ENCODE results near the gene MKNK1. TPM values are rescaled to one million over a fixed set of nuclear protein-coding genes. Genes with fewer than 3 reads are reported as not detected.

Gene MKNK1
- total and polyA plus RNA-seq, 4 donors: 29.4 to 83.5 (median 62.8) TPM

DNA sequence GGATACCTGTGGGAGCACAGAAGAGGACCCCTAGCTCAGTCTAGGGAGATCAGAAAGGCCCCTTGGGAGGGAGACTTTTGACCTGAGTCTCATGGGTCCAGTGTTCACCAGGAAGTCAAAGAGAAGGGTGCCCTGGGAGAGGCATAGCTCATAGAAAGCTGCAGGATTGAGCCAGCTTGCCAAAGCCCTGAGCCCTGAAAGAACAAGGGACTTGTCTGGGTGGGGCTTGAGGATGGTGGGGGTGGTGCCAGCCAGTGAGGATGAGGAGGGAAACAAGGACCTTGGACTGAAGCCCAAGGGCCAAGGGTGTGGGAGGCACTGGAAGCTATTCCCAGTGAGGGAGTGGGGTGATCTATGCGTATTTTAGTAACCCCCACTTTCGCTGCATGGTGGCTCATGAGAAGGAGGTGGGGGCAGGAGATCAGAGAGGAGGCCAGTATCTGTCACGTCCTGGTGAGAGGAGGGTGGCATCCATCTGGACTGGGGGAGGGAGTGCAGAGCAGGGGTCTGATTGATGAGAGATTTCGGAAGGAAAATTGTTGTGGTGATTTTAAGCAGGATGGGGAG, 86.1 kb downstream of the MKNK1 start:
- H3K36me3 ChIP-seq (ENCODE audit: control insufficient read depth in 4 of 4, insufficient read depth in 4 of 4, low read length in 4 of 4): no peaks in the 10 kb centered on the region
- no peak for DNase-seq
- 58 to 63% methylated on average over 4 of the region's 4 CpGs for WGBS, 2 donors

DNA sequence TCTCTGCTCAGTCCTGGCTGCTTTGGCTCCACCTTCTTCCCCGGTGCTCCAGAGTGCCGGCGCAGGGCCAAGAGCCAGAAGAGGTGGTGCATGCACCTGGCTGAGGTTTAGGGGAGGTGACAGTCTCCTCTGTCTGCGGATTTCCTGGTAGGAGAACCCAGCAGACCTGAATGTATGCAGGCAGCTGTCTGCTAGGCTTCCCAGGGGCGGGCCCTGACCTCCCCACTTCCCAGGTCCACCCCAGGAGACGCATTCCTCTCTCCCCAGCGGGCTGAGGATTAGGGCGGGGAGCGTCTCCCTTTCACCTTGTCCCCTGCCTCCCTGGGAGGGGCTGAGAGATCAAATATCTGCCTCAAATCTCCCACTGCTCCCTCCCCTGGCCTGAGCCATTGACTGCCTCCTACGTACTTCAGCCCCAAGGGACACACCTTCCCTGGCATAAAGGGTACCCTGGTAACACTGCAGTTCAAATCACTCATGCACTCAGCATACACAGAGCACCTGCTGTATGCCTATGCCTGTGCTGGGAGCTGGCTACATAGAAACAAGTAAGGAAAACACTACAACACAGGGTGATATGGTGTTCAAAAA, 87.0 kb downstream of the MKNK1 start:
- ATAC-seq (ENCODE audit: insufficient read depth, low FRiP score) (peak; percentile 71), DNase-seq (peak; percentile 39 to 78 (median 66))
- H3K27ac ChIP-seq (ENCODE audit: low read depth in 1 of 2, low read length in 1 of 2): peak overlapping the region in 1 of 2 donors; percentile 15
- H3K27me3 ChIP-seq (ENCODE audit: control insufficient read depth in 3 of 3, insufficient read depth in 3 of 3, low read length in 2 of 3): peaks cover 0 to 6% (median 3%) of the 10 kb centered on the region in 3 donors
- no peaks in the 10 kb centered on the region for H3K36me3 ChIP-seq (ENCODE audit: control insufficient read depth in 4 of 4, insufficient read depth in 4 of 4, low read length in 4 of 4)
- H3K9me3 ChIP-seq (ENCODE audit: control insufficient read depth in 4 of 4, insufficient read depth in 3 of 4, low read length in 3 of 4): no peaks in the 10 kb centered on the region
- H3K9ac ChIP-seq (ENCODE audit: insufficient read depth in 1 of 2, low read length in 2 of 2): no peak overlapping the region
- WGBS, 2 donors: 14 to 18% methylated on average over 10 of the region's 10 CpGs
- H3K4me3 ChIP-seq: no peak overlapping the region
- TF ChIP-seq, protein P1, sequence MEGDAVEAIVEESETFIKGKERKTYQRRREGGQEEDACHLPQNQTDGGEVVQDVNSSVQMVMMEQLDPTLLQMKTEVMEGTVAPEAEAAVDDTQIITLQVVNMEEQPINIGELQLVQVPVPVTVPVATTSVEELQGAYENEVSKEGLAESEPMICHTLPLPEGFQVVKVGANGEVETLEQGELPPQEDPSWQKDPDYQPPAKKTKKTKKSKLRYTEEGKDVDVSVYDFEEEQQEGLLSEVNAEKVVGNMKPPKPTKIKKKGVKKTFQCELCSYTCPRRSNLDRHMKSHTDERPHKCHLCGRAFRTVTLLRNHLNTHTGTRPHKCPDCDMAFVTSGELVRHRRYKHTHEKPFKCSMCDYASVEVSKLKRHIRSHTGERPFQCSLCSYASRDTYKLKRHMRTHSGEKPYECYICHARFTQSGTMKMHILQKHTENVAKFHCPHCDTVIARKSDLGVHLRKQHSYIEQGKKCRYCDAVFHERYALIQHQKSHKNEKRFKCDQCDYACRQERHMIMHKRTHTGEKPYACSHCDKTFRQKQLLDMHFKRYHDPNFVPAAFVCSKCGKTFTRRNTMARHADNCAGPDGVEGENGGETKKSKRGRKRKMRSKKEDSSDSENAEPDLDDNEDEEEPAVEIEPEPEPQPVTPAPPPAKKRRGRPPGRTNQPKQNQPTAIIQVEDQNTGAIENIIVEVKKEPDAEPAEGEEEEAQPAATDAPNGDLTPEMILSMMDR (IDR thresholded peaks at IDR 0.05; ENCODE audit: control extremely low read depth, extremely low read depth): no peak
- H3K4me1 ChIP-seq (ENCODE audit: control insufficient read depth in 5 of 5, insufficient read depth in 5 of 5, low read length in 5 of 5): peaks cover 0 to 17% (median 3%) of the 10 kb centered on the region in 5 donors

More for the DNA sequence above, 86.1 kb downstream of the MKNK1 start:
- Histone ChIP-seq H3K27ac (ENCODE audit: low read depth in 1 of 2, low read length in 1 of 2) (no peak overlapping the region), H3K4me3 (no peak overlapping the region), H3K4me1 (ENCODE audit: control insufficient read depth in 5 of 5, insufficient read depth in 5 of 5, low read length in 5 of 5) (peaks cover 0 to 26% (median 6%) of the 10 kb centered on the region in 5 donors), H3K27me3 (ENCODE audit: control insufficient read depth in 3 of 3, insufficient read depth in 3 of 3, low read length in 2 of 3) (peaks cover 0 to 6% (median 3%) of the 10 kb centered on the region in 3 donors), H3K9me3 (ENCODE audit: control insufficient read depth in 4 of 4, insufficient read depth in 3 of 4, low read length in 3 of 4) (no peaks in the 10 kb centered on the region), H3K9ac (ENCODE audit: insufficient read depth in 1 of 2, low read length in 2 of 2) (no peak overlapping the region)
- ATAC-seq (ENCODE audit: insufficient read depth, low FRiP score): no peak
- TF ChIP-seq, protein P1 (IDR thresholded peaks at IDR 0.05; ENCODE audit: control extremely low read depth, extremely low read depth): no peak

DNA sequence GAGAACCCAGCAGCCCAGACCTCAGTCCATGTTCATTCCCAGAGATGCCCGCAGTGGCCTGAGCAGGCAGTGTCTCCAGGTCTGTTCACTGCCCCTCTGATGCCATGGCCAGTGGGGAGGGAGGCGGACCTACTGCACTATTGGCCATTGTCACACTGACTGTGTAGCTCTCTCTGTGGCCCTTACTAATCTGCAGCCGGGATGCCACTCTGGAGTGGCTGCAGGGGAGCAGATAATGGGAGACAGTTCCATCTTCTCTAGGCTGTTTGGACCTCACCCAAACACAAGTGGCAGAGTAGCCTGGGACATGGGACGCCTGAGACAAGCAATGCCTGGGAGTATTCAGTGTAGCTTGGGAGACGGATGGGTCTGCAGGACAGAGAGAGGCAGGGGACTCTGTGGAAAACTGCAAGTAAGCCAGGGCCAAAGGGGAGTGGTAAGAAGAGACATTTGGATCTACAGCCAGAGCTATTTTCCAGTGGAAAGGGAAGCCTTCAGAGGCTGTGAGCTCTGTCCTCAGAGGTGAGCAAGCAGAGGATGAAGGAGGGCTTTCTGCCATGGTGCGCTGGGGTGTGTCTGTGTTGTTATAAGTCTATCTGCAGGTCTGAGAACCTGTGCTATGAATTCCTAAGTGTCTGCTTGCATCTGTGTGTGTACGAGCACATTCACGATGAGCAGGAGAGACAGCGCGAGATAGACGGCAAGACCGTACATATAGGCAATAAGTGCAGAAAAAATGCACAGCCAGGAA, 87.7 kb downstream of the MKNK1 start:
- Histone ChIP-seq H3K4me3 (no peak overlapping the region), H3K4me1 (ENCODE audit: control insufficient read depth in 5 of 5, insufficient read depth in 5 of 5, low read length in 5 of 5) (peaks cover 0 to 12% (median 2%) of the 10 kb centered on the region in 5 donors), H3K36me3 (ENCODE audit: control insufficient read depth in 4 of 4, insufficient read depth in 4 of 4, low read length in 4 of 4) (no peaks in the 10 kb centered on the region), H3K27me3 (ENCODE audit: control insufficient read depth in 3 of 3, insufficient read depth in 3 of 3, low read length in 2 of 3) (peaks cover 0 to 7% (median 3%) of the 10 kb centered on the region in 3 donors), H3K9ac (ENCODE audit: insufficient read depth in 1 of 2, low read length in 2 of 2) (no peak overlapping the region), H3K27ac (ENCODE audit: low read depth in 1 of 2, low read length in 1 of 2) (no peak overlapping the region), H3K9me3 (ENCODE audit: control insufficient read depth in 4 of 4, insufficient read depth in 3 of 4, low read length in 3 of 4) (no peaks in the 10 kb centered on the region)
- ATAC-seq (ENCODE audit: insufficient read depth, low FRiP score): no peak
- 55 to 60% methylated on average over 12 of the region's 12 CpGs for WGBS, 2 donors
- TF ChIP-seq, protein P1 (IDR thresholded peaks at IDR 0.05; ENCODE audit: control extremely low read depth, extremely low read depth): no peak
- DNase-seq: no peak
